GM23338 (cell line): Measurements from ENCODE around the gene SLC25A6.
"Not testable (repeated sequence)": the region's sequence is repeated elsewhere in the genome, so short reads cannot be mapped to it uniquely, and the experiment has no call there.

ENCODE experiments used
- CREB1 ChIP-seq: fragments of 250-450 bp; sonication (Bioruptor Pico); IDR thresholded peaks from 2 replicates; pipeline ENCODE4 v1.5.0; 2020; ENCODE audit warnings: low read depth, mild to moderate bottlenecking, moderate library complexity
- CTCF ChIP-seq, 2 experiments: fragments of 200-600 bp in 1 of 2; sonication (generic) in 1 of 2; conservative IDR thresholded peaks; 2 replicates each; pipeline versions ENCODE4 v1.5.1 to v1.6.1; 2016 to 2017; ENCODE audit warnings: antibody characterized with exemption in 2 of 2, low read depth in 2 of 2, mild to moderate bottlenecking in 2 of 2, moderate library complexity in 1 of 2

GRCh38 chrX:1405769-1406168, 13.9 kb upstream of the SLC25A6 start:
- TF ChIP-seq CTCF (conservative IDR thresholded peaks at IDR 0.05; ENCODE audit: low read depth in 2 of 2); CREB1 (CRISPR knock-in tag): not testable (repeated sequence)
